NOMO-1 treated with DMSO at 0.1 percent for 48 hours (cell line): ENCODE measurements around the gene TRDN.
"Not testable (repeated sequence)": the region's sequence is repeated elsewhere in the genome, so short reads cannot be mapped to it uniquely, and the experiment has no call there.

Experiments
- DNase-seq: peaks from one replicate; lab custom pipeline; 2025; ENCODE audit not compliant: unreplicated experiment; lab: John Stamatoyannopoulos, UW

The TRDN gene

GRCh38 chr6:123316733-123317323 is 319.9 kb downstream of the TRDN start:
- DNase-seq: peak; percentile 10

GRCh38 chr6:123314459-123314858 is 322.3 kb downstream of the TRDN start:
- not testable (repeated sequence) for DNase-seq

- DNase-seq: no peak
Measured at GRCh38 chr6:123309130-123309529, 327.6 kb downstream of the TRDN start.

GRCh38 chr6:123306334-123306733 is 330.4 kb downstream of the TRDN start:
- no peak for DNase-seq

GRCh38 chr6:123295672-123296071 is 341.1 kb downstream of the TRDN start:
- no peak for DNase-seq

- DNase-seq: no peak
Measured at GRCh38 chr6:123295181-123295580, 341.6 kb downstream of the TRDN start.

GRCh38 chr6:123288649-123289048 is 348.1 kb downstream of the TRDN start:
- no peak for DNase-seq

- no peak for DNase-seq
Measured at GRCh38 chr6:123276546-123276980, 360.2 kb downstream of the TRDN start.

- no peak for DNase-seq
Measured at GRCh38 chr6:123263981-123264380, 372.8 kb downstream of the TRDN start.

- no peak for DNase-seq
Measured at GRCh38 chr6:123240626-123241025, 396.1 kb downstream of the TRDN start.

- DNase-seq: no peak
Measured at GRCh38 chr6:123233336-123233735, 403.4 kb downstream of the TRDN start.

- DNase-seq: not testable (repeated sequence)
Measured at GRCh38 chr6:123227789-123228188, 409.0 kb downstream of the TRDN start.

- DNase-seq: no peak
Measured at GRCh38 chr6:123226398-123226797, 410.4 kb downstream of the TRDN start.

GRCh38 chr6:123224077-123224476 is 412.7 kb downstream of the TRDN start:
- no peak for DNase-seq

- DNase-seq: no peak
Measured at GRCh38 chr6:123223461-123223860, 413.3 kb downstream of the TRDN start.

GRCh38 chr6:123215211-123215610 is 421.5 kb downstream of the TRDN start:
- DNase-seq: peak; percentile 0

- no peak for DNase-seq
Measured at GRCh38 chr6:123214433-123214832, 422.3 kb downstream of the TRDN start.

GRCh38 chr6:123213921-123214320 is 422.8 kb downstream of the TRDN start:
- no peak for DNase-seq

- DNase-seq: no peak
Measured at GRCh38 chr6:123211777-123212545, 424.8 kb downstream of the TRDN start.

GRCh38 chr6:123210645-123211044 is 426.1 kb downstream of the TRDN start:
- DNase-seq: no peak

GRCh38 chr6:123207967-123208510 is 428.7 kb downstream of the TRDN start:
- DNase-seq: no peak

- DNase-seq: no peak
Measured at GRCh38 chr6:123203928-123204327, 432.8 kb downstream of the TRDN start.
